Colonic mucosa (tissue), 4 donors: ENCODE measurements around the gene SLIT3. TPM values are rescaled to one million over a fixed set of nuclear protein-coding genes. Genes with fewer than 3 reads are reported as not detected.

Source experiments
- DNase-seq: peaks from one replicate; pipeline ENCODE4 v3.0.0-alpha.2; 2020
- H3K27ac ChIP-seq: fragments of 200-600 bp; one replicate; pipeline ENCODE4 v1.8.0; 2021
- H3K27me3 ChIP-seq: fragments of 200-600 bp; one replicate; pipeline ENCODE4 v1.8.0; 2021
- H3K36me3 ChIP-seq: fragments of 200-600 bp; one replicate; pipeline ENCODE4 v1.8.0; 2021
- H3K4me1 ChIP-seq: fragments of 200-600 bp; one replicate; pipeline ENCODE4 v1.8.0; 2021; ENCODE audit warnings: mild to moderate bottlenecking
- H3K4me3 ChIP-seq: fragments of 200-600 bp; one replicate; pipeline ENCODE4 v1.8.0; 2021
- H3K9ac ChIP-seq, 2 donors: one replicate each; pipeline ENCODE4 v1.7.0; 2013; ENCODE audit warnings: control low read depth in 2 of 2, low read depth in 2 of 2, low read length in 2 of 2
- H3K9me3 ChIP-seq: fragments of 200-600 bp; one replicate; pipeline ENCODE4 v1.8.0; 2021
- CTCF ChIP-seq: fragments of 200-600 bp; IDR thresholded peaks from one replicate; pipeline ENCODE4 v1.8.0; 2022; ENCODE audit warnings: antibody characterized with exemption, mild to moderate bottlenecking
- intact Hi-C: fragments of 100-400 bp; cut with DNase I; formaldehyde crosslinking; loops from one replicate; pipeline ENCODE4 v1.14.1; 2022
- total RNA-seq, 2 donors: library from RNA; stranded (reverse); fragmentation: NEBNext Ultra II Directional in 1 of 2; extraction: Animal tissue kit (Norgen Biotek cat#: 25700) in 1 of 2; gene quantifications; one replicate each; pipeline ENCODE4 v1.2.1, GENCODE V29; 2021
- donor health status: healthy.
- donor health status: DM: no; HTN: no; CAD: no.
- donor health status: DM: no; HTN: no; CAD: no.

SLIT3 gene
- total RNA-seq, 2 donors from 2014 or later, result 3.4 to 7.6 TPM

GRCh38 chr5:168809218-168809617, 491.7 kb downstream of the SLIT3 start:
- no peak for TF ChIP-seq CTCF
- no peak for DNase-seq
- Histone ChIP-seq H3K9ac (no peak overlapping the region), H3K4me1 (no peaks in the 10 kb centered on the region), H3K27ac (no peak overlapping the region), H3K27me3 (no peaks in the 10 kb centered on the region), H3K4me3 (no peak overlapping the region), H3K36me3 (no peaks in the 10 kb centered on the region), H3K9me3 (no peaks in the 10 kb centered on the region)
- intact Hi-C loops, result no loop called here

GRCh38 chr5:168808051-168808616, 492.8 kb downstream of the SLIT3 start:
- TF ChIP-seq CTCF, result no peak
- Histone ChIP-seq H3K9me3 (no peaks in the 10 kb centered on the region), H3K4me3 (no peak overlapping the region), H3K27ac (no peak overlapping the region), H3K9ac (no peak overlapping the region), H3K36me3 (no peaks in the 10 kb centered on the region), H3K4me1 (no peaks in the 10 kb centered on the region), H3K27me3 (no peaks in the 10 kb centered on the region)
- DNase-seq, result no peak
- intact Hi-C loops, result no loop called here

GRCh38 chr5:168807287-168807686, 493.7 kb downstream of the SLIT3 start:
- intact Hi-C loops, result no loop called here
- no peaks in the 10 kb centered on the region for H3K27me3 ChIP-seq
- H3K9ac ChIP-seq, result no peak overlapping the region
- DNase-seq, result no peak
- H3K36me3 ChIP-seq, result no peaks in the 10 kb centered on the region
- TF ChIP-seq CTCF, result no peak
- H3K4me1 ChIP-seq, result no peaks in the 10 kb centered on the region
- no peaks in the 10 kb centered on the region for H3K9me3 ChIP-seq
- H3K27ac ChIP-seq, result no peak overlapping the region
- no peak overlapping the region for H3K4me3 ChIP-seq

- intact Hi-C loops, result no loop called here
- Histone ChIP-seq H3K4me3 (no peak overlapping the region), H3K4me1 (no peaks in the 10 kb centered on the region), H3K27ac (no peak overlapping the region), H3K9me3 (no peaks in the 10 kb centered on the region), H3K36me3 (no peaks in the 10 kb centered on the region), H3K9ac (no peak overlapping the region), H3K27me3 (no peaks in the 10 kb centered on the region)
- no peak for DNase-seq
- no peak for TF ChIP-seq CTCF
Measured at GRCh38 chr5:168803541-168803940, 497.4 kb downstream of the SLIT3 start.

- Histone ChIP-seq H3K4me3 (no peak overlapping the region), H3K36me3 (no peaks in the 10 kb centered on the region), H3K9me3 (no peaks in the 10 kb centered on the region), H3K27ac (no peak overlapping the region), H3K9ac (no peak overlapping the region), H3K4me1 (no peaks in the 10 kb centered on the region), H3K27me3 (no peaks in the 10 kb centered on the region)
- intact Hi-C loops, result no loop called here
- no peak for TF ChIP-seq CTCF
- no peak for DNase-seq
Measured at GRCh38 chr5:168802337-168802736, 498.6 kb downstream of the SLIT3 start.
